Endodermal cell (in vitro differentiated cells): ENCODE measurements around the gene RCSD1. TPM values are rescaled to one million over a fixed set of nuclear protein-coding genes. Genes with fewer than 3 reads are reported as not detected.

Experiments used
- DNase-seq: peaks from one replicate; pipeline ENCODE4 v3.0.0-alpha.2; 2017
- H3K27ac ChIP-seq: 2 replicates; pipeline ENCODE4 v1.5.1; 2013; ENCODE audit warnings: mild to moderate bottlenecking, low read depth, low read length, moderate library complexity
- H3K27me3 ChIP-seq: 2 replicates; pipeline ENCODE4 v1.6.1; 2013; ENCODE audit warnings: mild to moderate bottlenecking, low read length, moderate library complexity; ENCODE audit not compliant: insufficient read depth, control insufficient read depth, poor library complexity, severe bottlenecking
- H3K36me3 ChIP-seq: 2 replicates; pipeline ENCODE4 v1.7.0; 2013; ENCODE audit warnings: mild to moderate bottlenecking, low read length, moderate library complexity; ENCODE audit not compliant: control insufficient read depth, insufficient read depth
- H3K4me1 ChIP-seq: one replicate; pipeline ENCODE4 v1.7.0; 2013; ENCODE audit warnings: low read length; ENCODE audit not compliant: control insufficient read depth, insufficient read depth
- H3K4me3 ChIP-seq: 2 replicates; pipeline ENCODE4 v1.5.1; 2013; ENCODE audit warnings: mild to moderate bottlenecking, low read length, moderate library complexity
- H3K9ac ChIP-seq: 2 replicates; pipeline ENCODE4 v1.6.1; 2013; ENCODE audit warnings: mild to moderate bottlenecking, low read length, moderate library complexity; ENCODE audit not compliant: poor library complexity, severe bottlenecking; ENCODE audit errors: extremely low read depth
- H3K9me3 ChIP-seq: 2 replicates; pipeline ENCODE4 v1.6.1; 2013; ENCODE audit warnings: mild to moderate bottlenecking, low read length, moderate library complexity; ENCODE audit not compliant: control insufficient read depth
- H3K27ac Mint-ChIP-seq: 2 replicates; pipeline ENCODE4 v1.8.0; 2020; ENCODE audit warnings: mixed read lengths
- H3K27me3 Mint-ChIP-seq: 2 replicates; pipeline ENCODE4 v1.8.0; 2021; ENCODE audit warnings: mild to moderate bottlenecking, mixed read lengths; ENCODE audit not compliant: insufficient read depth
- H3K36me3 Mint-ChIP-seq: 2 replicates; pipeline ENCODE4 v1.8.0; 2020; ENCODE audit warnings: low read depth, mixed read lengths
- H3K4me1 Mint-ChIP-seq: 2 replicates; pipeline ENCODE4 v1.8.0; 2020; ENCODE audit warnings: mixed read lengths
- H3K4me3 Mint-ChIP-seq: 2 replicates; pipeline ENCODE4 v1.8.0; 2020; ENCODE audit warnings: mild to moderate bottlenecking, moderate library complexity, mixed read lengths
- H3K9me3 Mint-ChIP-seq: 2 replicates; pipeline ENCODE4 v1.8.0; 2020; ENCODE audit warnings: mild to moderate bottlenecking, mixed read lengths
- CTCF ChIP-seq: fragments of 200-600 bp; sonication (generic); conservative IDR thresholded peaks from 2 replicates; pipeline ENCODE4 v1.5.0; 2021; ENCODE audit warnings: antibody characterized with exemption, mild to moderate bottlenecking
- WGBS, 2 experiments: methylation state at CpG; one replicate each; pipeline versions ENCODE4 v1.1.5 to v1.1.7; 2013; ENCODE audit warnings: missing lambda C conversion rate in 2 of 2, mixed read lengths in 1 of 2; ENCODE audit not compliant: insufficient coverage in 1 of 2, insufficient read length in 1 of 2; 5-methylcytosine and 5-hydroxymethylcytosine counted together
- total RNA-seq, 2 donors: library from RNA; stranded (reverse); fragmentation: NEBNext Ultra II Directional in 1 of 2; extraction: Animal tissue kit (Norgen Biotek cat#: 25700) in 1 of 2; gene quantifications; 2 replicates in 1 of 2; 3 replicates in 1 of 2; pipeline ENCODE4 v1.2.1, GENCODE V29; 2021

Gene RCSD1
- total RNA-seq, 2 donors from 2014 or later, result 0.11 to 0.29 TPM

- WGBS, 2 experiments, result 93 to 96% methylated on average over 8 of the region's 8 CpGs
- no peaks in the 10 kb centered on the region for H3K9me3 ChIP-seq
- Mint-ChIP-seq H3K4me3 (no peak overlapping the region), H3K27me3 (peaks cover 2% of the 10 kb centered on the region), H3K36me3 (no peaks in the 10 kb centered on the region), H3K4me1 (peaks cover 19% of the 10 kb centered on the region), H3K27ac (no peak overlapping the region), H3K9me3 (no peaks in the 10 kb centered on the region)
- no peaks in the 10 kb centered on the region for H3K4me1 ChIP-seq
- no peak for TF ChIP-seq CTCF
- H3K9ac ChIP-seq, result no peak overlapping the region
- peak; percentile 42 for DNase-seq
- no peaks in the 10 kb centered on the region for H3K36me3 ChIP-seq
- H3K27me3 ChIP-seq, result no peaks in the 10 kb centered on the region
- H3K27ac ChIP-seq, result no peak overlapping the region
- H3K4me3 ChIP-seq, result no peak overlapping the region
Observed at GRCh38 chr1:167648978-167649744, 19.1 kb downstream of the RCSD1 start.

GRCh38 chr1:167650269-167651160 is 20.5 kb downstream of the RCSD1 start:
- Mint-ChIP-seq H3K4me1 (peaks cover 19% of the 10 kb centered on the region), H3K36me3 (no peaks in the 10 kb centered on the region), H3K27me3 (peaks cover 2% of the 10 kb centered on the region), H3K4me3 (no peak overlapping the region), H3K27ac (no peak overlapping the region), H3K9me3 (no peaks in the 10 kb centered on the region)
- DNase-seq, result peak; percentile 44
- Histone ChIP-seq H3K4me3 (no peak overlapping the region), H3K27me3 (no peaks in the 10 kb centered on the region), H3K9ac (no peak overlapping the region), H3K4me1 (peaks cover 2% of the 10 kb centered on the region), H3K27ac (no peak overlapping the region), H3K9me3 (no peaks in the 10 kb centered on the region), H3K36me3 (no peaks in the 10 kb centered on the region)
- TF ChIP-seq CTCF, result no peak
- WGBS, 2 experiments, result 85 to 97% methylated on average over 12 to 16 of the region's 16 CpGs

- H3K36me3 ChIP-seq, result no peaks in the 10 kb centered on the region
- 92% methylated on average over 7 of the region's 7 CpGs for WGBS, 2 experiments
- H3K9ac ChIP-seq, result no peak overlapping the region
- TF ChIP-seq CTCF, result no peak
- H3K4me1 ChIP-seq, result peaks cover 5% of the 10 kb centered on the region
- no peak overlapping the region for H3K27ac Mint-ChIP-seq
- no peaks in the 10 kb centered on the region for H3K9me3 ChIP-seq
- no peak overlapping the region for H3K4me3 ChIP-seq
- H3K27ac ChIP-seq, result no peak overlapping the region
- H3K9me3 Mint-ChIP-seq, result no peaks in the 10 kb centered on the region
- no peaks in the 10 kb centered on the region for H3K36me3 Mint-ChIP-seq
- no peak overlapping the region for H3K4me3 Mint-ChIP-seq
- no peaks in the 10 kb centered on the region for H3K27me3 ChIP-seq
- peak; percentile 38 for DNase-seq
- H3K4me1 Mint-ChIP-seq, result peaks cover 22% of the 10 kb centered on the region
- peaks cover 2% of the 10 kb centered on the region for H3K27me3 Mint-ChIP-seq
Observed at GRCh38 chr1:167651161-167651693, 21.2 kb downstream of the RCSD1 start.
